NB4 (cell line): Measurements from ENCODE around the gene TADA3.

Experiments
- CTCF ChIP-seq: IDR thresholded peaks from one replicate; pipeline ENCODE4 v1.5.1; 2012; ENCODE audit warnings: low read depth, low read length
- MYC ChIP-seq: IDR thresholded peaks from 2 replicates; pipeline ENCODE4 v1.6.1; 2011; ENCODE audit warnings: low read depth, low read length
- POLR2A ChIP-seq: IDR thresholded peaks from 2 replicates; pipeline ENCODE4 v1.6.1; 2011; ENCODE audit warnings: mild to moderate bottlenecking; ENCODE audit not compliant: insufficient read length; ENCODE audit errors: extremely low read depth

GRCh38 chr3:9730657-9731205 lies 61.5 kb downstream of the TADA3 start:
- no peak for TF ChIP-seq CTCF
- TF ChIP-seq POLR2A: no peak
- TF ChIP-seq MYC: no peak
